SU-DHL-6 (cell line): Measurements from ENCODE around the gene MIDN.

ENCODE experiments used
- H2AFZ ChIP-seq: fragments of 200-600 bp; sonication (generic); 2 replicates; pipeline ENCODE4 v1.6.1; 2014; ENCODE audit warnings: low read depth, mild to moderate bottlenecking, moderate library complexity, mixed read lengths, antibody characterized with exemption, low read length; ENCODE audit not compliant: severe bottlenecking
- H3F3A ChIP-seq: fragments of 200-600 bp; shearing (Covaris generic); 2 replicates; pipeline ENCODE4 v1.6.0; 2016; ENCODE audit warnings: antibody characterized with exemption, mild to moderate bottlenecking; ENCODE audit not compliant: insufficient read depth
- H3K27ac ChIP-seq: fragments of 200-600 bp; sonication (generic); 2 replicates; pipeline ENCODE4 v1.5.1; 2016; ENCODE audit warnings: low read depth, mild to moderate bottlenecking, low read length, moderate library complexity, mixed read lengths
- H3K27me3 ChIP-seq: fragments of 200-600 bp; sonication (generic), shearing (Covaris generic); 2 replicates; pipeline ENCODE4 v1.6.0; 2014; ENCODE audit warnings: mild to moderate bottlenecking, low read length
- H3K36me3 ChIP-seq: fragments of 200-600 bp; sonication (generic); 2 replicates; pipeline ENCODE4 v1.6.1; 2014; ENCODE audit warnings: mild to moderate bottlenecking, low read length, mixed read lengths
- H3K4me2 ChIP-seq: fragments of 300-600, 200-600 bp; shearing (Covaris generic), sonication (generic); 2 replicates; pipeline ENCODE4 v1.6.0; 2014; ENCODE audit warnings: low read length, low read depth, mild to moderate bottlenecking; ENCODE audit not compliant: poor library complexity, severe bottlenecking
- H3K4me3 ChIP-seq: fragments of 200-600 bp; sonication (generic); 2 replicates; pipeline ENCODE4 v1.5.1; 2014; ENCODE audit warnings: antibody characterized with exemption, low read length, mild to moderate bottlenecking, mixed read lengths; ENCODE audit not compliant: insufficient read depth, poor library complexity, severe bottlenecking
- H3K79me2 ChIP-seq: fragments of 200-600 bp; sonication (generic); 2 replicates; pipeline ENCODE4 v1.6.1; 2014; ENCODE audit warnings: mild to moderate bottlenecking, low read length, moderate library complexity; ENCODE audit not compliant: insufficient read depth
- H3K9ac ChIP-seq: fragments of 200-600 bp; sonication (generic); 2 replicates; pipeline ENCODE4 v1.7.0; 2014; ENCODE audit warnings: mild to moderate bottlenecking, low read length
- H3K9me2 ChIP-seq: fragments of 200-600 bp; sonication (generic); replicated peaks from 2 replicates; pipeline ENCODE4 v1.6.1; 2014; ENCODE audit warnings: low read length; ENCODE audit not compliant: insufficient read depth
- H3K9me3 ChIP-seq: fragments of 200-600 bp; sonication (generic); 2 replicates; pipeline ENCODE4 v1.6.1; 2014; ENCODE audit warnings: low read length, mixed read lengths; ENCODE audit not compliant: insufficient read depth
- H4K20me1 ChIP-seq: fragments of 200-600 bp; sonication (generic); 2 replicates; pipeline ENCODE4 v1.6.1; 2014; ENCODE audit warnings: low read depth, mild to moderate bottlenecking, antibody characterized with exemption, low read length, moderate library complexity, mixed read lengths
- EZH2phosphoT487 ChIP-seq: fragments of 200-600 bp; sonication (generic), shearing (Covaris generic); conservative IDR thresholded peaks from 2 replicates; pipeline ENCODE4 v1.6.1; 2018; ENCODE audit warnings: mild to moderate bottlenecking, antibody characterized with exemption, low read length, moderate library complexity, mixed read lengths
- TF ChIP-seq, protein P1 (sequence below): fragments of 200-600 bp; sonication (generic); IDR thresholded peaks from one replicate; pipeline ENCODE4 v1.5.1; 2017; ENCODE audit warnings: antibody characterized with exemption, mild to moderate bottlenecking, low read length, moderate library complexity; ENCODE audit not compliant: insufficient read depth, poor library complexity, severe bottlenecking

MIDN gene

DNA sequence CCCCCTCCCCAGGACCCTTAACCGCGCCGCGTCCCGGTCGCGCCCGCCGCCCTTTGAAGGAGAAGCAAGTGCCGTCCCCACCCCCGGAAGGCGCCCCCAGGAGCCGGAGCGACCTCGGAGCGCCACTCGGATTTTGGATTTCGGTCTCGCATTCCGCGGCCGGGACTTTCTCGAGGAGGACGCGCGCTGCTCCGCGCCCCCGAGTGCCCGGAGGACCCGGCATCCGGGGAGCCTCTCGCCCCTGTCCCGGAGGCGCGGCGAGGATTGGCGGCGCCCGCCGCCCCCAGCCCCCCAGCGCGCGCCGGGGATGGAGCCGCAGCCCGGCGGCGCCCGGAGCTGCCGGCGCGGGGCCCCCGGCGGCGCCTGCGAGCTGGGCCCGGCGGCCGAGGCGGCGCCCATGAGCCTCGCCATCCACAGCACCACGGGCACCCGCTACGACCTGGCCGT, 1.6 kb downstream of the MIDN start:
- TF ChIP-seq EZH2phosphoT487: no peak
- TF ChIP-seq, protein P1, sequence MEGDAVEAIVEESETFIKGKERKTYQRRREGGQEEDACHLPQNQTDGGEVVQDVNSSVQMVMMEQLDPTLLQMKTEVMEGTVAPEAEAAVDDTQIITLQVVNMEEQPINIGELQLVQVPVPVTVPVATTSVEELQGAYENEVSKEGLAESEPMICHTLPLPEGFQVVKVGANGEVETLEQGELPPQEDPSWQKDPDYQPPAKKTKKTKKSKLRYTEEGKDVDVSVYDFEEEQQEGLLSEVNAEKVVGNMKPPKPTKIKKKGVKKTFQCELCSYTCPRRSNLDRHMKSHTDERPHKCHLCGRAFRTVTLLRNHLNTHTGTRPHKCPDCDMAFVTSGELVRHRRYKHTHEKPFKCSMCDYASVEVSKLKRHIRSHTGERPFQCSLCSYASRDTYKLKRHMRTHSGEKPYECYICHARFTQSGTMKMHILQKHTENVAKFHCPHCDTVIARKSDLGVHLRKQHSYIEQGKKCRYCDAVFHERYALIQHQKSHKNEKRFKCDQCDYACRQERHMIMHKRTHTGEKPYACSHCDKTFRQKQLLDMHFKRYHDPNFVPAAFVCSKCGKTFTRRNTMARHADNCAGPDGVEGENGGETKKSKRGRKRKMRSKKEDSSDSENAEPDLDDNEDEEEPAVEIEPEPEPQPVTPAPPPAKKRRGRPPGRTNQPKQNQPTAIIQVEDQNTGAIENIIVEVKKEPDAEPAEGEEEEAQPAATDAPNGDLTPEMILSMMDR: no peak
- Histone ChIP-seq H2AFZ (no peak overlapping the region), H3K36me3 (no peaks in the 10 kb centered on the region), H3K9me2 (no peaks in the 10 kb centered on the region), H3K27me3 (no peaks in the 10 kb centered on the region), H3K9ac (peak overlapping the region; percentile 98), H3F3A (peaks cover 20% of the 10 kb centered on the region; the same call in 1 of the 2 replicates), H3K27ac (peak overlapping the region; percentile 92), H3K4me2 (peak overlapping the region; percentile 85), H3K79me2 (peaks cover 27% of the 10 kb centered on the region), H4K20me1 (no peaks in the 10 kb centered on the region), H3K4me3 (peak overlapping the region; percentile 99), H3K9me3 (no peaks in the 10 kb centered on the region)

DNA sequence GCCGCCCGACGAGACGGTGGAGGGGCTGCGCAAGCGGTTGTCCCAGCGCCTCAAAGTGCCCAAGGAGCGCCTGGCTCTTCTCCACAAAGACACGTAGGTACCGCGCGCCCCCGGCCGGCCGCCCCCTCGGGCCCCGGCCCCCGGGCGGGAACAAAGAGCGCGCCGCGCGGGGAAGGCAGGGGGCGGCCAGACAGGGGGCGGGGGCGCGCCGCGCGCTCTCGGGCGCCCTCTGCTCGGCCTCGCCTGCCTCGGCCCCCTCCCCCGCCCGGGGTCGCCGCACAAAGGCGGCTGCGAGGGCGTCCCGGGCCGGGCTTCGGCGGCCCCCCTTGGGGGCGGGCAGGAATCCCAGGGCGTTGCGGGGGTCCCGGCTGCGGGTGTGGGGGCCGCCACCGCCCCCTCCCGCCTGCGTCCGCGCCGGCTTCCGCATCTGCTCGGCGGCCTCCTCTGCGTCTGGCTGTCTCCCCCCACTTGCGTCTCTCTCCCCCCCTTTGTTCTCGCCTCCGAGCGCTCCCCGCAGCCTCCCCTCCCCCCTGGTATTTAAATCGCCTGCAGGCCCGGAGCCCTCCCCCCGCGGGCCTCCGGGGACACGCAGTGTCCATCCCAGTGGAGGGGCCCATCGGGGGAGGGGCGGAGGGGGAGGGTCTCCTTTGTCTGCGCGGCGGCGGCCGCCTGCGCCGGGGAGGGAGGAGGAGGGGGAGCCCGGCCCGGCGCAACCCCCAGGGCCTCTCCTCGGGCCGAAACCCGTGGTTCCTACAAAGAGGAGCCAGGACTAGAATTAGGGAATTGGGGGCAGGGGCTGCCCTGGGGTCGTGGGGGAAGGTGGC, 2.3 kb downstream of the MIDN start:
- Histone ChIP-seq H3K27ac (peak overlapping the region; percentile 92), H3K9ac (peak overlapping the region; percentile 98), H3K27me3 (no peaks in the 10 kb centered on the region), H3K4me3 (peak overlapping the region; percentile 99), H3K79me2 (peaks cover 27% of the 10 kb centered on the region), H3K4me2 (peak overlapping the region; percentile 85), H3K36me3 (no peaks in the 10 kb centered on the region), H2AFZ (no peak overlapping the region), H3K9me3 (no peaks in the 10 kb centered on the region), H4K20me1 (no peaks in the 10 kb centered on the region), H3K9me2 (no peaks in the 10 kb centered on the region), H3F3A (peaks cover 20% of the 10 kb centered on the region; the same call in 1 of the 2 replicates)
- no peak for TF ChIP-seq EZH2phosphoT487
- TF ChIP-seq, protein P1: no peak

DNA sequence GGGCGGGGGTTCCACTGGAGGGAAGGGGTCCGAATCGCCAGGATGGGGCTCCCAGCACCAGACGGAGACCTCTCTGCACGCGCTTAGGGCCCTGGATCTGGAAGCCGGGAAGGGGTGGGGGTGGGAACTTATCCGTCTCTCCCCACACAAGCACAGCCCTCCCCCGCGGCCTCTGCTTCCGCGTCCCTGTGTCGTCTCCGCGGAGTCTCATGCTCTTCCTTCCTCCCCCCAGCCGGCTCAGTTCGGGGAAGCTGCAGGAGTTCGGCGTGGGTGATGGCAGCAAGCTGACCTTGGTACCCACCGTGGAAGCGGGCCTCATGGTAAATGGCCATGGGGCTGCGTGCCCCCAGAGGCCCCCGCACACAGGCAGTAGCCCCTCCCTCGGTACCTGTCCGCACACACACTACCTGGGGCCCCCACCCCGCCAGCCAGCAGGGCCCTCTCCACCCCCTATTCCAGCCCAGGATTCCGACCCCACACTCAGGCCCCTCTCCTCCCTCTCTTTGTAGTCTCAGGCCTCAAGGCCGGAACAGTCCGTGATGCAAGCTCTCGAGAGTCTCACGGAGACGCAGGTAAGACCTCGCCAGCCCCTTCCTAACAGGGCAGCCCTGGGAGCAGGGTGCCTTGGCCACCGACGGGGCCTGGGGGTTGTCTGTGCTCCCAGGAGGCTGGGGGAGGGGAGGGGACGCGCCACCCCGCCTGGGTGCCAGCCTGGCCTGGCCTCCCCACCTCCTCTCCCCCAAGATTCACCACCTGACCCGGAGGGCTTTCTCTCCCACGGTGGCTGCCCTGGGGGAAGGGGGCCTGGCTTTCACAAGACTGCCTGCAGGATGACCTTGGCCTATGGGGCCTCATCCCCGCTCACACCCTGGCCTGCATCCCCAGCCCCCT, 3.2 kb downstream of the MIDN start:
- Histone ChIP-seq H3K9ac (peak overlapping the region; percentile 98), H3K4me2 (peak overlapping the region; percentile 85), H3K79me2 (peaks cover 27% of the 10 kb centered on the region), H4K20me1 (no peaks in the 10 kb centered on the region), H3K36me3 (no peaks in the 10 kb centered on the region), H3K9me2 (no peaks in the 10 kb centered on the region), H3K27ac (peak overlapping the region; percentile 92), H3F3A (peaks cover 20% of the 10 kb centered on the region; the same call in 1 of the 2 replicates), H3K27me3 (no peaks in the 10 kb centered on the region), H3K9me3 (no peaks in the 10 kb centered on the region), H3K4me3 (peak overlapping the region; percentile 99), H2AFZ (no peak overlapping the region)
- no peak for TF ChIP-seq EZH2phosphoT487
- TF ChIP-seq, protein P1: no peak
